ENCODE measurements around the gene SLC25A30.

Gene SLC25A30

GRCh38 chr13:45412274-45413049, 5.7 kb downstream of the SLC25A30 start:
- no peaks in the 10 kb centered on the region for H3K27me3 ChIP-seq (ENCODE audit: insufficient read depth, poor library complexity, severe bottlenecking)
- H3K27ac ChIP-seq (replicated peaks): no peak overlapping the region
- no peak overlapping the region for H3K4me3 ChIP-seq (replicated peaks; ENCODE audit: insufficient read depth, low read length)
- TF ChIP-seq CTCF (IDR thresholded peaks at IDR 0.05; ENCODE audit: insufficient read depth, low read length): no peak
- no peak for TF ChIP-seq REST (IDR thresholded peaks at IDR 0.05; ENCODE audit: insufficient replicate concordance, low read depth)
- no peak for TF ChIP-seq POLR2AphosphoS5 (IDR thresholded peaks at IDR 0.05; ENCODE audit: low read depth)
- TF ChIP-seq GABPA (IDR thresholded peaks at IDR 0.05; ENCODE audit: low read depth): no peak
- no peak for TF ChIP-seq SPI1 (IDR thresholded peaks at IDR 0.05; ENCODE audit: borderline replicate concordance, low read depth)
- no peak for DNase-seq (ENCODE audit: low read depth in 1 of 2, low spot score in 1 of 2)

GRCh38 chr13:45411631-45412030, 6.5 kb downstream of the SLC25A30 start:
- H3K27me3 ChIP-seq (ENCODE audit: insufficient read depth, poor library complexity, severe bottlenecking): no peaks in the 10 kb centered on the region
- no peak overlapping the region for H3K4me3 ChIP-seq (replicated peaks; ENCODE audit: insufficient read depth, low read length)
- no peak for DNase-seq (ENCODE audit: low read depth in 1 of 2, low spot score in 1 of 2)
- H3K27ac ChIP-seq (replicated peaks): no peak overlapping the region
- no peak for TF ChIP-seq SPI1 (IDR thresholded peaks at IDR 0.05; ENCODE audit: borderline replicate concordance, low read depth)
- no peak for TF ChIP-seq POLR2AphosphoS5 (IDR thresholded peaks at IDR 0.05; ENCODE audit: low read depth)
- no peak for TF ChIP-seq GABPA (IDR thresholded peaks at IDR 0.05; ENCODE audit: low read depth)
- no peak for TF ChIP-seq CTCF (IDR thresholded peaks at IDR 0.05; ENCODE audit: insufficient read depth, low read length)
- no peak for TF ChIP-seq REST (IDR thresholded peaks at IDR 0.05; ENCODE audit: insufficient replicate concordance, low read depth)

- Histone ChIP-seq H3K27me3 (ENCODE audit: insufficient read depth, poor library complexity, severe bottlenecking) (no peaks in the 10 kb centered on the region), H3K27ac (replicated peaks) (no peak overlapping the region), H3K4me3 (replicated peaks; ENCODE audit: insufficient read depth, low read length) (no peak overlapping the region)
- no peak for DNase-seq (ENCODE audit: low read depth in 1 of 2, low spot score in 1 of 2)
- TF ChIP-seq GABPA (IDR thresholded peaks at IDR 0.05; ENCODE audit: low read depth): no peak
- no peak for TF ChIP-seq REST (IDR thresholded peaks at IDR 0.05; ENCODE audit: insufficient replicate concordance, low read depth)
- TF ChIP-seq CTCF (IDR thresholded peaks at IDR 0.05; ENCODE audit: insufficient read depth, low read length): no peak
- TF ChIP-seq SPI1 (IDR thresholded peaks at IDR 0.05; ENCODE audit: borderline replicate concordance, low read depth): no peak
- TF ChIP-seq POLR2AphosphoS5 (IDR thresholded peaks at IDR 0.05; ENCODE audit: low read depth): no peak
Measured at GRCh38 chr13:45411221-45411620, 7.0 kb downstream of the SLC25A30 start.

Data from HL-60 (cell line).